GM23338 (cell line): ENCODE measurements around the gene FOXJ3. TPM values are rescaled to one million over a fixed set of nuclear protein-coding genes. Genes with fewer than 3 reads are reported as not detected.

Experiments used
- ATAC-seq: fragments of 200-7000 bp; cut with Tn5 transposase; 3 replicates; pipeline ENCODE4 v1.9.1; 2020
- DNase-seq: peaks from one replicate; pipeline ENCODE4 v3.0.0-alpha.2; 2015; ENCODE audit warnings: low spot score
- H2AFZ ChIP-seq: fragments of 200-600 bp; sonication (generic); 2 replicates; pipeline ENCODE4 v1.8.0; 2016; ENCODE audit warnings: antibody characterized with exemption, mild to moderate bottlenecking, moderate library complexity
- H3F3A ChIP-seq: fragments of 200-600 bp; sonication (generic); replicated peaks from 2 replicates; pipeline ENCODE4 v1.8.0; 2017; ENCODE audit warnings: antibody characterized with exemption, mixed run types, low read depth
- H3K27ac ChIP-seq: fragments of 200-600 bp; sonication (generic); 2 replicates; pipeline ENCODE4 v1.6.1; 2016; ENCODE audit warnings: low read depth
- H3K27me3 ChIP-seq: fragments of 200-600 bp; sonication (generic); 2 replicates; pipeline ENCODE4 v1.8.0; 2016; ENCODE audit warnings: mild to moderate bottlenecking, mixed run types, moderate library complexity; ENCODE audit not compliant: insufficient read depth
- H3K36me3 ChIP-seq: fragments of 200-600 bp; sonication (generic); 2 replicates; pipeline ENCODE4 v1.8.0; 2016; ENCODE audit warnings: mild to moderate bottlenecking; ENCODE audit not compliant: insufficient read depth
- H3K4me1 ChIP-seq: fragments of 200-600 bp; sonication (generic); 2 replicates; pipeline ENCODE4 v1.8.0; 2016; ENCODE audit warnings: mild to moderate bottlenecking, moderate library complexity; ENCODE audit not compliant: insufficient read depth
- H3K4me2 ChIP-seq: fragments of 200-600 bp; sonication (generic); 2 replicates; pipeline ENCODE4 v1.7.1; 2017; ENCODE audit warnings: mixed run types
- H3K4me3 ChIP-seq: fragments of 200-600 bp; sonication (generic); 2 replicates; pipeline ENCODE4 v1.6.1; 2016; ENCODE audit warnings: mixed run types
- H3K79me2 ChIP-seq: fragments of 200-600 bp; sonication (generic); replicated peaks from 2 replicates; pipeline ENCODE4 v1.8.0; 2017; ENCODE audit warnings: mild to moderate bottlenecking; ENCODE audit not compliant: insufficient read depth
- H3K9me2 ChIP-seq: fragments of 200-600 bp; sonication (generic); 2 replicates; pipeline ENCODE4 v1.8.0; 2017; ENCODE audit not compliant: insufficient read depth
- H4K20me1 ChIP-seq: fragments of 200-600 bp; sonication (generic); replicated peaks from 2 replicates; pipeline ENCODE4 v1.8.0; 2017; ENCODE audit warnings: mild to moderate bottlenecking; ENCODE audit not compliant: insufficient read depth
- H3K27ac Mint-ChIP-seq: 2 replicates; pipeline ENCODE4 v1.8.0; 2020; ENCODE audit warnings: inconsistent platforms, mild to moderate bottlenecking, moderate library complexity, mixed read lengths
- H3K27me3 Mint-ChIP-seq: 3 replicates; pipeline ENCODE4 v1.8.0; 2022; ENCODE audit warnings: low read depth, mild to moderate bottlenecking, moderate library complexity, mixed read lengths, inconsistent platforms; ENCODE audit not compliant: insufficient read depth, poor library complexity
- H3K36me3 Mint-ChIP-seq: 3 replicates; pipeline ENCODE4 v1.8.0; 2021; ENCODE audit warnings: low read depth, mild to moderate bottlenecking, inconsistent platforms, moderate library complexity, mixed read lengths
- H3K4me1 Mint-ChIP-seq: 3 replicates; pipeline ENCODE4 v1.8.0; 2020; ENCODE audit warnings: mild to moderate bottlenecking, inconsistent platforms, mixed read lengths
- H3K4me3 Mint-ChIP-seq: 3 replicates; pipeline ENCODE4 v1.8.0; 2021; ENCODE audit warnings: moderate library complexity, mild to moderate bottlenecking, inconsistent platforms, mixed read lengths
- H3K9me3 Mint-ChIP-seq: 3 replicates; pipeline ENCODE4 v1.8.0; 2020; ENCODE audit warnings: moderate library complexity, mild to moderate bottlenecking, inconsistent platforms, mixed read lengths
- CREB1 ChIP-seq: fragments of 250-450 bp; sonication (Bioruptor Pico); IDR thresholded peaks from 2 replicates; pipeline ENCODE4 v1.5.0; 2020; ENCODE audit warnings: low read depth, mild to moderate bottlenecking, moderate library complexity
- CTCF ChIP-seq, 2 experiments: fragments of 200-600 bp in 1 of 2; sonication (generic) in 1 of 2; conservative IDR thresholded peaks; 2 replicates each; pipeline versions ENCODE4 v1.5.1 to v1.6.1; 2016 to 2017; ENCODE audit warnings: antibody characterized with exemption in 2 of 2, low read depth in 2 of 2, mild to moderate bottlenecking in 2 of 2, moderate library complexity in 1 of 2
- ETS1 ChIP-seq: IDR thresholded peaks from 2 replicates; pipeline ENCODE4 v1.6.1; 2016; ENCODE audit warnings: antibody characterized with exemption
- EZH2 ChIP-seq: fragments of 200-600 bp; sonication (generic); IDR thresholded peaks from one replicate; pipeline ENCODE4 v1.8.0; 2017; ENCODE audit warnings: antibody characterized with exemption, mild to moderate bottlenecking, low read depth; ENCODE audit not compliant: unreplicated experiment
- EZH2phosphoT487 ChIP-seq: fragments of 200-600 bp; sonication (generic); IDR thresholded peaks from one replicate; pipeline ENCODE4 v1.8.1; 2018; ENCODE audit warnings: antibody characterized with exemption; ENCODE audit not compliant: unreplicated experiment
- JUNB ChIP-seq: IDR thresholded peaks from one replicate; pipeline ENCODE4 v1.6.1; 2016; ENCODE audit warnings: antibody characterized with exemption; ENCODE audit not compliant: unreplicated experiment
- NANOG ChIP-seq: IDR thresholded peaks from 2 replicates; pipeline ENCODE4 v1.6.1; 2016; ENCODE audit warnings: antibody characterized with exemption, borderline replicate concordance
- POLR2AphosphoS5 ChIP-seq: IDR thresholded peaks from 2 replicates; pipeline ENCODE4 v1.6.1; 2016; ENCODE audit warnings: antibody characterized with exemption, low read depth
- REST ChIP-seq: IDR thresholded peaks from one replicate; pipeline ENCODE4 v1.6.1; 2018; ENCODE audit warnings: antibody characterized with exemption; ENCODE audit not compliant: unreplicated experiment
- STAT1 ChIP-seq: IDR thresholded peaks from one replicate; pipeline ENCODE4 v1.6.1; 2016; ENCODE audit warnings: antibody characterized with exemption; ENCODE audit not compliant: unreplicated experiment
- ZNF114 ChIP-seq: fragments of 250-450 bp; sonication (Bioruptor Pico); IDR thresholded peaks from 2 replicates; pipeline ENCODE4 v1.5.0; 2020; ENCODE audit warnings: mild to moderate bottlenecking, moderate library complexity
- ZNF331 ChIP-seq: fragments of 250-450 bp; sonication (Bioruptor Pico); IDR thresholded peaks from 2 replicates; pipeline ENCODE4 v1.5.0; 2020; ENCODE audit warnings: low read depth, mild to moderate bottlenecking, moderate library complexity
- ZNF462 ChIP-seq: fragments of 250-450 bp; sonication (Bioruptor Pico); IDR thresholded peaks from 2 replicates; pipeline ENCODE4 v1.5.0; 2020; ENCODE audit warnings: mild to moderate bottlenecking, moderate library complexity
- polyA plus RNA-seq: library from polyadenylated mRNA; unstranded; fragments of >200 nt; fragmentation: Nextera tagmentation; extraction: Ambion mirVana; gene quantifications from 2 replicates; pipeline ENCODE4 v1.2.1, GENCODE V29; 2016
- total RNA-seq: library from RNA; depleted of rRNA; stranded (reverse); fragments of >200 nt; shearing (Covaris generic); gene quantifications from 2 replicates; pipeline ENCODE4 v1.2.3, GENCODE V29; 2014

FOXJ3 gene
- total and polyA plus RNA-seq, 2 experiments from 2014 or later: 36.6 to 53.3 TPM

- no peak overlapping the region for H3K4me3 Mint-ChIP-seq
- H3K4me1 Mint-ChIP-seq: peaks cover 40% of the 10 kb centered on the region
- Histone ChIP-seq H3K27ac (no peak overlapping the region), H3K4me1 (peaks cover 15% of the 10 kb centered on the region), H3K27me3 (no peaks in the 10 kb centered on the region), H3K36me3 (no peaks in the 10 kb centered on the region), H3K4me2 (no peak overlapping the region), H3K9me2 (no peaks in the 10 kb centered on the region), H4K20me1 (peaks cover 76% of the 10 kb centered on the region), H2AFZ (no peak overlapping the region), H3K4me3 (no peak overlapping the region), H3F3A (no peaks in the 10 kb centered on the region), H3K79me2 (peaks cover 98% of the 10 kb centered on the region)
- TF ChIP-seq EZH2: no peak
- TF ChIP-seq NANOG: no peak
- no peak for TF ChIP-seq ZNF114 (CRISPR knock-in tag)
- no peak for TF ChIP-seq EZH2phosphoT487
- TF ChIP-seq ZNF331 (CRISPR knock-in tag): no peak
- TF ChIP-seq POLR2AphosphoS5: no peak
- no peak for TF ChIP-seq REST
- no peak for TF ChIP-seq CTCF (conservative IDR thresholded peaks at IDR 0.05; ENCODE audit: low read depth in 2 of 2)
- TF ChIP-seq ETS1: no peak
- no peak for TF ChIP-seq CREB1 (CRISPR knock-in tag)
- TF ChIP-seq JUNB: no peak
- TF ChIP-seq ZNF462 (CRISPR knock-in tag): no peak
- no peak for TF ChIP-seq STAT1
- H3K9me3 Mint-ChIP-seq: no peaks in the 10 kb centered on the region
- DNase-seq (no peak), ATAC-seq (no peak)
- no peaks in the 10 kb centered on the region for H3K27me3 Mint-ChIP-seq
- no peak overlapping the region for H3K27ac Mint-ChIP-seq
- H3K36me3 Mint-ChIP-seq: no peaks in the 10 kb centered on the region
These were observed 12.5 kb downstream of the FOXJ3 start for GRCh38 chr1:42322577-42322976.
